Erythroblast (primary cell): ENCODE results near the gene PTS.

Experiments
- GATA1 ChIP-seq: IDR thresholded peaks from 2 replicates; pipeline ENCODE4 v1.6.1; 2011; ENCODE audit warnings: low read depth, mild to moderate bottlenecking, control low read depth, low read length, moderate library complexity
- POLR2A ChIP-seq: IDR thresholded peaks from 2 replicates; pipeline ENCODE4 v1.6.1; 2011; ENCODE audit warnings: mild to moderate bottlenecking, low read length

GRCh38 chr11:112237451-112237850 is 11.2 kb downstream of the PTS start:
- no peak for TF ChIP-seq POLR2A
- TF ChIP-seq GATA1, result no peak
